HCT116 (cell line): ENCODE data around the gene PLOD2. TPM values are rescaled to one million over a fixed set of nuclear protein-coding genes. Genes with fewer than 3 reads are reported as not detected.

Source experiments
- ATAC-seq: fragments of 200-7000 bp; cut with Tn5 transposase; 2 replicates; pipeline ENCODE4 v1.9.1; 2020; ENCODE audit warnings: mild to moderate bottlenecking, moderate library complexity
- BruUV-seq: library from RNA; stranded (reverse); fragments of 400-500 nt; replicated peaks from 2 replicates; lab custom pipeline; 2021; lab: Mats Ljungman, UMichigan
- CTCF ChIA-PET: fragments of 300-600 bp; sonication (Branson Sonifier 250); formaldehyde crosslinking; loops from one replicate; lab custom pipeline; 2021; ENCODE audit warnings: antibody characterized with exemption; lab: Charles Lee
- POLR2A ChIA-PET: fragments of 300-600, 350-600 bp; sonication (Branson Sonifier 250); formaldehyde crosslinking; loops from one replicate; lab custom pipeline; 2021; ENCODE audit warnings: antibody characterized with exemption; lab: Charles Lee
- RAD21 ChIA-PET, 2 experiments: fragments of 300-600 bp; sonication (Branson Sonifier 250); formaldehyde crosslinking; loops; one replicate each; lab custom pipeline; 2023; ENCODE audit warnings: low total read pairs in 2 of 2; ENCODE audit not compliant: uncharacterized antibody in 2 of 2, unreplicated experiment in 2 of 2, low non-redundant PET in 1 of 2; lab: Charles Lee
- DNase-seq: peaks from one replicate; pipeline ENCODE4 v3.0.0-alpha.2; 2010; ENCODE audit warnings: low read depth, low spot score
- H2AFZ ChIP-seq: fragments of 200-600 bp; shearing (Covaris generic), sonication (generic); 2 replicates; pipeline ENCODE4 v1.6.1; 2017; ENCODE audit warnings: low read depth, mixed run types, mixed read lengths, antibody characterized with exemption, low read length; ENCODE audit not compliant: poor library complexity, severe bottlenecking
- H3K27ac ChIP-seq: 2 replicates; pipeline ENCODE4 v1.5.1; 2012; ENCODE audit warnings: low read depth, low read length
- H3K27me3 ChIP-seq: fragments of 200-600 bp; sonication (generic); 2 replicates; pipeline ENCODE4 v1.6.1; 2016; ENCODE audit warnings: mixed run types, low read length, mixed read lengths; ENCODE audit not compliant: insufficient read depth
- H3K36me3 ChIP-seq, 2 experiments: fragments of 200-500 bp in 1 of 2; fragments of 200-600 bp in 1 of 2; sonication (Bioruptor generic) in 1 of 2; sonication (generic) in 1 of 2; 2 replicates each; pipeline versions ENCODE4 v1.5.1 to v1.6.1; 2014 to 2016; ENCODE audit warnings: low read length in 2 of 2, inconsistent platforms in 1 of 2, mixed read lengths in 1 of 2, mixed run types in 1 of 2; ENCODE audit not compliant: insufficient read depth in 2 of 2, control insufficient read depth in 1 of 2
- H3K4me1 ChIP-seq, 2 experiments: fragments of 200-600 bp in 1 of 2; sonication (generic) in 1 of 2; 2 replicates each; pipeline versions ENCODE4 v1.5.1 to v1.6.1; 2012 to 2017; ENCODE audit warnings: low read length in 2 of 2, inconsistent platforms in 1 of 2, mild to moderate bottlenecking in 1 of 2, mixed read lengths in 1 of 2, mixed run types in 1 of 2, moderate library complexity in 1 of 2; ENCODE audit not compliant: insufficient read depth in 2 of 2, control insufficient read depth in 1 of 2
- H3K4me2 ChIP-seq: fragments of 200-600 bp; sonication (generic); 2 replicates; pipeline ENCODE4 v1.6.1; 2017; ENCODE audit warnings: mixed run types, low read length, mixed read lengths
- H3K4me3 ChIP-seq, 2 experiments: fragments of 200-600 bp in 1 of 2; sonication (generic) in 1 of 2; replicated peaks in 1 of 2; 2 replicates each; pipeline ENCODE4 v1.5.1; 2011 to 2016; ENCODE audit warnings: low read length in 2 of 2, control low read depth in 1 of 2, low read depth in 1 of 2, mild to moderate bottlenecking in 1 of 2, mixed read lengths in 1 of 2, mixed run types in 1 of 2
- H3K79me2 ChIP-seq: fragments of 200-600 bp; sonication (generic); 2 replicates; pipeline ENCODE4 v1.6.1; 2017; ENCODE audit warnings: mild to moderate bottlenecking, mixed run types, low read length, moderate library complexity, mixed read lengths; ENCODE audit not compliant: insufficient read depth
- H3K9ac ChIP-seq: fragments of 200-600 bp; sonication (generic); 2 replicates; pipeline ENCODE4 v1.6.1; 2016; ENCODE audit warnings: low read length, mixed read lengths
- H3K9me2 ChIP-seq: fragments of 200-600 bp; sonication (generic), shearing (Covaris generic); 2 replicates; pipeline ENCODE4 v1.6.1; 2017; ENCODE audit warnings: mixed run types, mild to moderate bottlenecking, moderate library complexity; ENCODE audit not compliant: insufficient read depth
- H3K9me3 ChIP-seq, 2 experiments: fragments of 200-500 bp in 1 of 2; fragments of 200-600 bp in 1 of 2; sonication (Bioruptor generic) in 1 of 2; sonication (generic) in 1 of 2; 2 replicates each; pipeline ENCODE4 v1.6.1; 2014 to 2017; ENCODE audit warnings: low read length in 2 of 2, mixed read lengths in 2 of 2, inconsistent platforms in 1 of 2, low read depth in 1 of 2, mild to moderate bottlenecking in 1 of 2, mixed run types in 1 of 2, moderate library complexity in 1 of 2; ENCODE audit not compliant: control insufficient read depth in 1 of 2, insufficient read depth in 1 of 2
- H4K20me1 ChIP-seq: fragments of 200-600 bp; sonication (generic), shearing (Covaris generic); 2 replicates; pipeline ENCODE4 v1.6.1; 2017; ENCODE audit warnings: mixed run types, mild to moderate bottlenecking, moderate library complexity; ENCODE audit not compliant: insufficient read depth
- CBX3 ChIP-seq: IDR thresholded peaks from 2 replicates; pipeline ENCODE4 v1.6.1; 2012; ENCODE audit warnings: low read depth
- EZH2phosphoT487 ChIP-seq: fragments of 200-600 bp; IDR thresholded peaks from 2 replicates; pipeline ENCODE4 v1.6.1; 2018; ENCODE audit warnings: antibody characterized with exemption, borderline replicate concordance
- RAD21 ChIP-seq: IDR thresholded peaks from 2 replicates; pipeline ENCODE4 v1.6.1; 2012; ENCODE audit warnings: low read depth, mild to moderate bottlenecking
- SRF ChIP-seq: IDR thresholded peaks from 2 replicates; pipeline ENCODE4 v1.6.1; 2012; ENCODE audit warnings: low read depth
- ZNF274 ChIP-seq: fragments of 200-500 bp; sonication (Bioruptor generic); IDR thresholded peaks from 2 replicates; pipeline ENCODE4 v1.6.1; 2014; ENCODE audit warnings: mild to moderate bottlenecking, low read depth, low read length, inconsistent platforms
- intact Hi-C: fragments of 100-400 bp; cut with micrococcal nuclease; formaldehyde crosslinking; loops from 2 replicates; pipeline ENCODE4 v1.10.0; 2022
- total RNA-seq: library from RNA; stranded (reverse); gene quantifications from one replicate; pipeline ENCODE4 v1.2.1, GENCODE V29; 2021; ENCODE audit not compliant: unreplicated experiment
- TF ChIP-seq, protein P1 (sequence below): IDR thresholded peaks from 2 replicates; pipeline ENCODE4 v1.6.1; 2012
- TF ChIP-seq, protein P2 (sequence below): IDR thresholded peaks from 2 replicates; pipeline ENCODE4 v1.6.1; 2011; ENCODE audit warnings: mild to moderate bottlenecking, low read length, moderate library complexity; ENCODE audit not compliant: insufficient replicate concordance; ENCODE audit errors: extremely low read depth
- TF ChIP-seq, protein P3 (sequence below), 3 experiments: fragments of 200-600 bp in 1 of 3; sonication (generic) in 1 of 3; IDR thresholded peaks in 2 of 3; conservative IDR thresholded peaks in 1 of 3; 2 replicates each; pipeline ENCODE4 v1.5.1; 2012 to 2017; ENCODE audit warnings: low read depth in 2 of 3, low read length in 2 of 3, antibody characterized with exemption in 1 of 3, borderline replicate concordance in 1 of 3, control low read depth in 1 of 3, mild to moderate bottlenecking in 1 of 3, mixed read lengths in 1 of 3, mixed run types in 1 of 3, moderate library complexity in 1 of 3; ENCODE audit not compliant: insufficient read depth in 1 of 3

Gene PLOD2
- total RNA-seq, 1 experiment from 2014 or later, result 25.8 TPM

DNA sequence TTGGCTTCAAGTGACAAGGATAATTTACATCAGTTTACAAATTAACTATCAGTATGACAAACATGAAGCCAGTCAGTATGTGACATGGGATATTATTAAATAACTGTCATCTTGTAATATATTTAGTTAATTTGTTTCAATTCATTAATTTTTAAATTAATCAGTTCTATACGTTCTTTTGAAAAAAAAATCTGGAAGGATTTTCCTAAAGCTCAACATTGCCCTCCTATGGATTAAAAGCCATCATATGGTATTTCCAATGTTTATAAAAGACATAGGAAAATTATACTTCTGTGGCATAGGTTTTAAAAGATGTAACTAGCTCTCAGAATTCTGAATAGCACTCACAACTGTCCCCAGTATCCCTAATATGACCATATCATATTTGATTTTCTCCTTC is 134.4 kb downstream of the PLOD2 start:
- H3K36me3 ChIP-seq, result no peaks in the 10 kb centered on the region
- TF ChIP-seq, protein P1, sequence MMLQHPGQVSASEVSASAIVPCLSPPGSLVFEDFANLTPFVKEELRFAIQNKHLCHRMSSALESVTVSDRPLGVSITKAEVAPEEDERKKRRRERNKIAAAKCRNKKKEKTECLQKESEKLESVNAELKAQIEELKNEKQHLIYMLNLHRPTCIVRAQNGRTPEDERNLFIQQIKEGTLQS, result no peak
- TF ChIP-seq, protein P2, sequence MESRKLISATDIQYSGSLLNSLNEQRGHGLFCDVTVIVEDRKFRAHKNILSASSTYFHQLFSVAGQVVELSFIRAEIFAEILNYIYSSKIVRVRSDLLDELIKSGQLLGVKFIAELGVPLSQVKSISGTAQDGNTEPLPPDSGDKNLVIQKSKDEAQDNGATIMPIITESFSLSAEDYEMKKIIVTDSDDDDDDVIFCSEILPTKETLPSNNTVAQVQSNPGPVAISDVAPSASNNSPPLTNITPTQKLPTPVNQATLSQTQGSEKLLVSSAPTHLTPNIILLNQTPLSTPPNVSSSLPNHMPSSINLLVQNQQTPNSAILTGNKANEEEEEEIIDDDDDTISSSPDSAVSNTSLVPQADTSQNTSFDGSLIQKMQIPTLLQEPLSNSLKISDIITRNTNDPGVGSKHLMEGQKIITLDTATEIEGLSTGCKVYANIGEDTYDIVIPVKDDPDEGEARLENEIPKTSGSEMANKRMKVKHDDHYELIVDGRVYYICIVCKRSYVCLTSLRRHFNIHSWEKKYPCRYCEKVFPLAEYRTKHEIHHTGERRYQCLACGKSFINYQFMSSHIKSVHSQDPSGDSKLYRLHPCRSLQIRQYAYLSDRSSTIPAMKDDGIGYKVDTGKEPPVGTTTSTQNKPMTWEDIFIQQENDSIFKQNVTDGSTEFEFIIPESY, result no peak
- TF ChIP-seq, protein P3, sequence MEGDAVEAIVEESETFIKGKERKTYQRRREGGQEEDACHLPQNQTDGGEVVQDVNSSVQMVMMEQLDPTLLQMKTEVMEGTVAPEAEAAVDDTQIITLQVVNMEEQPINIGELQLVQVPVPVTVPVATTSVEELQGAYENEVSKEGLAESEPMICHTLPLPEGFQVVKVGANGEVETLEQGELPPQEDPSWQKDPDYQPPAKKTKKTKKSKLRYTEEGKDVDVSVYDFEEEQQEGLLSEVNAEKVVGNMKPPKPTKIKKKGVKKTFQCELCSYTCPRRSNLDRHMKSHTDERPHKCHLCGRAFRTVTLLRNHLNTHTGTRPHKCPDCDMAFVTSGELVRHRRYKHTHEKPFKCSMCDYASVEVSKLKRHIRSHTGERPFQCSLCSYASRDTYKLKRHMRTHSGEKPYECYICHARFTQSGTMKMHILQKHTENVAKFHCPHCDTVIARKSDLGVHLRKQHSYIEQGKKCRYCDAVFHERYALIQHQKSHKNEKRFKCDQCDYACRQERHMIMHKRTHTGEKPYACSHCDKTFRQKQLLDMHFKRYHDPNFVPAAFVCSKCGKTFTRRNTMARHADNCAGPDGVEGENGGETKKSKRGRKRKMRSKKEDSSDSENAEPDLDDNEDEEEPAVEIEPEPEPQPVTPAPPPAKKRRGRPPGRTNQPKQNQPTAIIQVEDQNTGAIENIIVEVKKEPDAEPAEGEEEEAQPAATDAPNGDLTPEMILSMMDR (IDR thresholded peaks at IDR 0.05 in 2 of 3, conservative IDR thresholded peaks at IDR 0.05 in 1 of 3; ENCODE audit: borderline replicate concordance in 1 of 3, insufficient read depth in 1 of 3, low read depth in 2 of 3, low read length in 2 of 3), result 0 out of 6 replicates have a peak, but pooled peaks of 1 of the 3 experiments have one; percentile 4
- peak; percentile 12; the same call in 1 of the 2 replicates for TF ChIP-seq RAD21
- no peak for TF ChIP-seq CBX3
- TF ChIP-seq EZH2phosphoT487, result no peak
- TF ChIP-seq SRF, result no peak
- no peak for TF ChIP-seq ZNF274
- H3K27me3 ChIP-seq, result no peaks in the 10 kb centered on the region
- DNase-seq (no peak), ATAC-seq (no peak)
- 0 out of 4 replicates have a peak, but pooled peaks cover 0 to 5% of the 10 kb centered on the region in 2 experiments for H3K9me3 ChIP-seq
- CTCF ChIA-PET, result interaction anchor here (1.2 to 1.9 kb wide), 4 partner anchors 39 to 612 kb away, joined by 3 to 8 read pairs (median 4); no protein-coding TSS in a partner anchor
- POLR2A ChIA-PET, result no interaction called here
- no peak overlapping the region for H3K4me3 ChIP-seq
- no peak overlapping the region for H2AFZ ChIP-seq
- H3K4me2 ChIP-seq, result no peak overlapping the region
- H4K20me1 ChIP-seq, result no peaks in the 10 kb centered on the region
- no peak overlapping the region for H3K27ac ChIP-seq
- H3K9me2 ChIP-seq, result no peaks in the 10 kb centered on the region
- RAD21 ChIA-PET, result no interaction called here
- no peak overlapping the region for H3K9ac ChIP-seq
- H3K4me1 ChIP-seq, result no peaks in the 10 kb centered on the region
- H3K79me2 ChIP-seq, result no peaks in the 10 kb centered on the region
- intact Hi-C loops, result no loop called here
- BruUV-seq, result no TSS peak
